Neural cell (in vitro differentiated cells): Measurements from ENCODE around the gene TMC2. TPM values are rescaled to one million over a fixed set of nuclear protein-coding genes. Genes with fewer than 3 reads are reported as not detected.

Source experiments
- H2AFZ ChIP-seq: fragments of 200-600, 300-800 bp; sonication (generic), shearing (Covaris generic); 2 replicates; pipeline ENCODE4 v1.6.0; 2014; ENCODE audit warnings: low read depth, mild to moderate bottlenecking, antibody characterized with exemption, low read length, moderate library complexity
- H3F3A ChIP-seq: fragments of 200-600 bp; shearing (Covaris generic); 2 replicates; pipeline ENCODE4 v1.6.1; 2016; ENCODE audit warnings: mild to moderate bottlenecking, moderate library complexity, mixed read lengths, antibody characterized with exemption, low read length; ENCODE audit not compliant: insufficient read depth, poor library complexity, severe bottlenecking
- H3K27ac ChIP-seq: fragments of 200-600, 300-800 bp; sonication (generic), shearing (Covaris generic); 2 replicates; pipeline ENCODE4 v1.5.1; 2014; ENCODE audit warnings: mild to moderate bottlenecking, low read length, moderate library complexity
- H3K27me3 ChIP-seq: fragments of 300-800, 200-600 bp; sonication (generic), shearing (Covaris generic); 2 replicates; pipeline ENCODE4 v1.6.0; 2014; ENCODE audit warnings: mild to moderate bottlenecking, low read depth, low read length, moderate library complexity; ENCODE audit not compliant: insufficient read depth
- H3K36me3 ChIP-seq: fragments of 300-800, 200-600 bp; sonication (generic), shearing (Covaris generic); 2 replicates; pipeline ENCODE4 v1.5.1; 2014; ENCODE audit warnings: mild to moderate bottlenecking, antibody characterized with exemption, low read length, moderate library complexity; ENCODE audit not compliant: insufficient read depth
- H3K4me2 ChIP-seq: fragments of 300-800, 200-600 bp; sonication (generic), shearing (Covaris generic); 2 replicates; pipeline ENCODE4 v1.6.0; 2014; ENCODE audit warnings: mild to moderate bottlenecking, low read length
- H3K4me3 ChIP-seq: fragments of 300-800, 200-600 bp; sonication (generic), shearing (Covaris generic); 2 replicates; pipeline ENCODE4 v1.5.1; 2014; ENCODE audit warnings: mild to moderate bottlenecking, low read length, moderate library complexity
- H3K79me2 ChIP-seq: fragments of 200-600 bp; shearing (Covaris generic); replicated peaks from 2 replicates; pipeline ENCODE4 v1.6.0; 2014; ENCODE audit warnings: mild to moderate bottlenecking, low read length, moderate library complexity; ENCODE audit not compliant: insufficient read depth
- H3K9ac ChIP-seq: fragments of 300-800, 200-600 bp; sonication (generic), shearing (Covaris generic); 2 replicates; pipeline ENCODE4 v1.6.1; 2016; ENCODE audit warnings: mild to moderate bottlenecking, low read length, mixed read lengths
- H3K9me2 ChIP-seq: fragments of 200-600 bp; shearing (Covaris generic); 2 replicates; pipeline ENCODE4 v1.6.1; 2016; ENCODE audit warnings: mild to moderate bottlenecking, low read length, mixed read lengths; ENCODE audit not compliant: insufficient read depth
- H3K9me3 ChIP-seq: fragments of 200-600, 300-800 bp; sonication (generic), shearing (Covaris generic); 2 replicates; pipeline ENCODE4 v1.6.1; 2016; ENCODE audit warnings: mild to moderate bottlenecking, mixed run types, low read length, moderate library complexity, mixed read lengths
- H4K20me1 ChIP-seq: fragments of 200-600 bp; shearing (Covaris generic); 2 replicates; pipeline ENCODE4 v1.6.1; 2016; ENCODE audit warnings: mild to moderate bottlenecking, mixed run types; ENCODE audit not compliant: insufficient read depth
- CTCF ChIP-seq: fragments of 450-650 bp; IDR thresholded peaks from 2 replicates; pipeline ENCODE4 v1.5.1; 2014; ENCODE audit warnings: antibody characterized with exemption, mild to moderate bottlenecking, moderate library complexity; ENCODE audit not compliant: poor library complexity, severe bottlenecking
- EP300 ChIP-seq: fragments of 450-650 bp; conservative IDR thresholded peaks from 2 replicates; pipeline ENCODE4 v1.6.1; 2014; ENCODE audit warnings: antibody characterized with exemption, mild to moderate bottlenecking, moderate library complexity; ENCODE audit not compliant: poor library complexity, severe bottlenecking
- EZH2 ChIP-seq: fragments of 200-600, 300-800 bp; shearing (Covaris generic), sonication (generic); IDR thresholded peaks from 2 replicates; pipeline ENCODE4 v1.6.1; 2014; ENCODE audit warnings: antibody characterized with exemption, low read length, borderline replicate concordance, mild to moderate bottlenecking; ENCODE audit not compliant: insufficient read depth, poor library complexity, severe bottlenecking
- MXI1 ChIP-seq: fragments of 450-650 bp; conservative IDR thresholded peaks from 2 replicates; pipeline ENCODE4 v1.6.1; 2014; ENCODE audit warnings: antibody characterized with exemption, mild to moderate bottlenecking; ENCODE audit not compliant: poor library complexity, severe bottlenecking
- POLR2AphosphoS5 ChIP-seq: IDR thresholded peaks from 2 replicates; pipeline ENCODE4 v1.6.1; 2012
- RAD21 ChIP-seq: fragments of 450-650 bp; conservative IDR thresholded peaks from 2 replicates; pipeline ENCODE4 v1.6.1; 2014; ENCODE audit warnings: antibody characterized with exemption, mild to moderate bottlenecking, moderate library complexity
- REST ChIP-seq: IDR thresholded peaks from 2 replicates; pipeline ENCODE4 v1.6.1; 2012; ENCODE audit warnings: borderline replicate concordance
- SMC3 ChIP-seq: fragments of 450-650 bp; conservative IDR thresholded peaks from 2 replicates; pipeline ENCODE4 v1.6.1; 2014; ENCODE audit warnings: antibody characterized with exemption, mild to moderate bottlenecking, moderate library complexity; ENCODE audit not compliant: poor library complexity
- TAF1 ChIP-seq: IDR thresholded peaks from 2 replicates; pipeline ENCODE4 v1.6.1; 2012; ENCODE audit warnings: low read depth
- polyA plus RNA-seq: library from polyadenylated mRNA; depleted of rRNA; stranded (reverse); fragments of >200 nt; gene quantifications from 2 replicates; pipeline ENCODE4 v1.2.3, GENCODE V29; 2014

TMC2 gene
- polyA plus RNA-seq, 1 donor from 2014 or later: 0.11 TPM

- Histone ChIP-seq H3K4me2 (no peak overlapping the region), H3K9me3 (no peaks in the 10 kb centered on the region), H3K9me2 (no peaks in the 10 kb centered on the region), H3K27ac (no peak overlapping the region), H4K20me1 (no peaks in the 10 kb centered on the region), H3K36me3 (no peaks in the 10 kb centered on the region), H3K9ac (no peak overlapping the region), H2AFZ (no peak overlapping the region), H3K79me2 (no peaks in the 10 kb centered on the region), H3F3A (no peaks in the 10 kb centered on the region), H3K4me3 (no peak overlapping the region), H3K27me3 (no peaks in the 10 kb centered on the region)
- no peak for TF ChIP-seq RAD21
- TF ChIP-seq EP300: no peak
- TF ChIP-seq EZH2: no peak
Measured at GRCh38 chr20:2610326-2610725, 74.0 kb downstream of the TMC2 start.

- H3K27ac ChIP-seq: no peak overlapping the region
- no peaks in the 10 kb centered on the region for H4K20me1 ChIP-seq
- no peaks in the 10 kb centered on the region for H3F3A ChIP-seq
- H3K9me2 ChIP-seq: no peaks in the 10 kb centered on the region
- H3K4me2 ChIP-seq: no peak overlapping the region
- no peak overlapping the region for H2AFZ ChIP-seq
- TF ChIP-seq POLR2AphosphoS5 (no peak), SMC3 (no peak), RAD21 (no peak), EP300 (no peak), TAF1 (no peak), REST (no peak), EZH2 (no peak), MXI1 (no peak), CTCF (no peak)
- no peaks in the 10 kb centered on the region for H3K27me3 ChIP-seq
- no peak overlapping the region for H3K9ac ChIP-seq
- H3K79me2 ChIP-seq: no peaks in the 10 kb centered on the region
- no peaks in the 10 kb centered on the region for H3K36me3 ChIP-seq
- no peaks in the 10 kb centered on the region for H3K9me3 ChIP-seq
- no peak overlapping the region for H3K4me3 ChIP-seq
Measured at GRCh38 chr20:2610941-2611720, 74.8 kb downstream of the TMC2 start.
